ENCODE data around the gene FUT1. TPM values are rescaled to one million over a fixed set of nuclear protein-coding genes. Genes with fewer than 3 reads are reported as not detected.
A peak's percentile ranks its signal among the peaks of the same experiment; 100 is the strongest.

Gene FUT1
- polyA plus RNA-seq, 1 donor (not counting 4 experiments of a cell fraction or from before 2014, with no cell fraction given), result 3.7 TPM

- TF ChIP-seq CTCF (optimal IDR thresholded peaks at IDR 0.05 in 1 of 3, IDR thresholded peaks at IDR 0.05 in 1 of 3, conservative IDR thresholded peaks at IDR 0.05 in 1 of 3; ENCODE audit: extremely low read depth in 1 of 3, insufficient read depth in 2 of 3, low read length in 3 of 3), result no peak
- TF ChIP-seq EZH2 (IDR thresholded peaks at IDR 0.05; ENCODE audit: low read length), result no peak
- dilution Hi-C loops (cut with MboI; ENCODE audit: extremely low pct_ligation_motif_present, low sequenced_read_pairs), result no loop called here
- no peak for DNase-seq (ENCODE audit: low read depth, low spot score)
- H3K9ac ChIP-seq (ENCODE audit: control insufficient read depth, extremely low read depth, insufficient read depth, low read length), result no peak overlapping the region
- no peak for FAIRE-seq
- H3K4me3 ChIP-seq (ENCODE audit: control insufficient read depth in 2 of 3, extremely low read depth in 1 of 3, insufficient read depth in 2 of 3, low read depth in 1 of 3, low read length in 3 of 3), result peak overlapping the region in 1 of 3 experiments; percentile 38
- no peaks in the 10 kb centered on the region for H3K27me3 ChIP-seq (ENCODE audit: control insufficient read depth, extremely low read depth, insufficient read depth, low read length)
- no peaks in the 10 kb centered on the region for H3K9me3 ChIP-seq (ENCODE audit: control insufficient read depth, low read depth, low read length)
- peak overlapping the region; percentile 51 for H3K4me2 ChIP-seq (ENCODE audit: control insufficient read depth, extremely low read depth, insufficient read depth, low read depth, low read length)
- no peaks in the 10 kb centered on the region for H3K36me3 ChIP-seq (ENCODE audit: control insufficient read depth in 2 of 2, extremely low read depth in 1 of 2, insufficient read depth in 2 of 2, low read length in 2 of 2)
- no peaks in the 10 kb centered on the region for H3K9me1 ChIP-seq (ENCODE audit: control insufficient read depth, extremely low read depth, insufficient read depth, low read length)
- peak overlapping the region; percentile 78 for H2AFZ ChIP-seq (ENCODE audit: control insufficient read depth, low read length)
- peaks cover 30% of the 10 kb centered on the region for H3K4me1 ChIP-seq (ENCODE audit: control insufficient read depth, extremely low read depth, insufficient read depth, low read length)
- no peaks in the 10 kb centered on the region for H4K20me1 ChIP-seq (ENCODE audit: control insufficient read depth, extremely low read depth, insufficient read depth, low read length)
- no peak overlapping the region for H3K27ac ChIP-seq (ENCODE audit: control insufficient read depth, insufficient read depth, low read length)
- peaks cover 4% of the 10 kb centered on the region for H3K79me2 ChIP-seq (ENCODE audit: control insufficient read depth, insufficient read depth, low read length)
These were observed 35.7 kb downstream of the FUT1 start for GRCh38 chr19:48716562-48717291.

- Histone ChIP-seq H3K79me2 (ENCODE audit: control insufficient read depth, insufficient read depth, low read length) (peaks cover 4% of the 10 kb centered on the region), H3K27ac (ENCODE audit: control insufficient read depth, insufficient read depth, low read length) (no peak overlapping the region)
- DNase-seq (ENCODE audit: low read depth, low spot score), result no peak
These were observed 36.7 kb downstream of the FUT1 start for GRCh38 chr19:48715681-48716171.

More at GRCh38 chr19:48715681-48716171, 36.7 kb downstream of the FUT1 start:
- Histone ChIP-seq H2AFZ (ENCODE audit: control insufficient read depth, low read length) (peak overlapping the region; percentile 13), H3K4me2 (ENCODE audit: control insufficient read depth, extremely low read depth, insufficient read depth, low read depth, low read length) (peak overlapping the region; percentile 96), H4K20me1 (ENCODE audit: control insufficient read depth, extremely low read depth, insufficient read depth, low read length) (no peaks in the 10 kb centered on the region), H3K9me3 (ENCODE audit: control insufficient read depth, low read depth, low read length) (no peaks in the 10 kb centered on the region), H3K4me1 (ENCODE audit: control insufficient read depth, extremely low read depth, insufficient read depth, low read length) (peaks cover 30% of the 10 kb centered on the region), H3K36me3 (ENCODE audit: control insufficient read depth in 2 of 2, extremely low read depth in 1 of 2, insufficient read depth in 2 of 2, low read length in 2 of 2) (no peaks in the 10 kb centered on the region), H3K9ac (ENCODE audit: control insufficient read depth, extremely low read depth, insufficient read depth, low read length) (no peak overlapping the region), H3K27me3 (ENCODE audit: control insufficient read depth, extremely low read depth, insufficient read depth, low read length) (no peaks in the 10 kb centered on the region), H3K9me1 (ENCODE audit: control insufficient read depth, extremely low read depth, insufficient read depth, low read length) (no peaks in the 10 kb centered on the region), H3K4me3 (ENCODE audit: control insufficient read depth in 2 of 3, extremely low read depth in 1 of 3, insufficient read depth in 2 of 3, low read depth in 1 of 3, low read length in 3 of 3) (peak overlapping the region in 2 of 3 experiments; percentile 26 to 32)
- no peak for TF ChIP-seq EZH2 (IDR thresholded peaks at IDR 0.05; ENCODE audit: low read length)
- no peak for TF ChIP-seq CTCF (optimal IDR thresholded peaks at IDR 0.05 in 1 of 3, IDR thresholded peaks at IDR 0.05 in 1 of 3, conservative IDR thresholded peaks at IDR 0.05 in 1 of 3; ENCODE audit: extremely low read depth in 1 of 3, insufficient read depth in 2 of 3, low read length in 3 of 3)
- dilution Hi-C loops (cut with MboI; ENCODE audit: extremely low pct_ligation_motif_present, low sequenced_read_pairs), result no loop called here
- no peak for FAIRE-seq
